SH-SY5Y (cell line): ENCODE data around the gene BICDL2.

Experiments used
- GATA2 ChIP-seq: IDR thresholded peaks from 2 replicates; pipeline ENCODE4 v1.6.1; 2011; ENCODE audit warnings: mild to moderate bottlenecking, low read depth, low read length
- GATA3 ChIP-seq: IDR thresholded peaks from 2 replicates; pipeline ENCODE4 v1.6.1; 2011; ENCODE audit warnings: low read depth, mild to moderate bottlenecking, low read length, moderate library complexity

BICDL2 gene

DNA sequence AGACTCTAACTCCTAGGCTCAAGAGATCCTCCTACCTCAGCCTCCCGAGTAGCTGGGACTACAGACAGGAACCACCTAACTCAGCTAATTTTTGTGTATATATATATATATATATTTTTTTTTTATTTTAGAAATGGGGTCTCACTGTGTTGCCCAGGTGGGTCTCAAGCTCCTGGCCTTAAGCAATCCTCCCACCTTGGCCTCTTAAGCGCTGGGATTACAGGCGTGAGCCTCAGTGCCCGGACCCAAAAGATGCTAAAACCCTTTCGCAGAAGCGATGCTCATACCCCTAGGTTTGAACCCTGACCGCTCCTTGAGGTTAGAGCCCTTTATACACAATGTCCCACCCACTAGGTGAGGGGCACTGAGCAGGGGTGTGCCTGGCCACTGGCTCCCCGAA lies 26.2 kb downstream of the BICDL2 start:
- TF ChIP-seq GATA2, result no peak
- no peak for TF ChIP-seq GATA3

DNA sequence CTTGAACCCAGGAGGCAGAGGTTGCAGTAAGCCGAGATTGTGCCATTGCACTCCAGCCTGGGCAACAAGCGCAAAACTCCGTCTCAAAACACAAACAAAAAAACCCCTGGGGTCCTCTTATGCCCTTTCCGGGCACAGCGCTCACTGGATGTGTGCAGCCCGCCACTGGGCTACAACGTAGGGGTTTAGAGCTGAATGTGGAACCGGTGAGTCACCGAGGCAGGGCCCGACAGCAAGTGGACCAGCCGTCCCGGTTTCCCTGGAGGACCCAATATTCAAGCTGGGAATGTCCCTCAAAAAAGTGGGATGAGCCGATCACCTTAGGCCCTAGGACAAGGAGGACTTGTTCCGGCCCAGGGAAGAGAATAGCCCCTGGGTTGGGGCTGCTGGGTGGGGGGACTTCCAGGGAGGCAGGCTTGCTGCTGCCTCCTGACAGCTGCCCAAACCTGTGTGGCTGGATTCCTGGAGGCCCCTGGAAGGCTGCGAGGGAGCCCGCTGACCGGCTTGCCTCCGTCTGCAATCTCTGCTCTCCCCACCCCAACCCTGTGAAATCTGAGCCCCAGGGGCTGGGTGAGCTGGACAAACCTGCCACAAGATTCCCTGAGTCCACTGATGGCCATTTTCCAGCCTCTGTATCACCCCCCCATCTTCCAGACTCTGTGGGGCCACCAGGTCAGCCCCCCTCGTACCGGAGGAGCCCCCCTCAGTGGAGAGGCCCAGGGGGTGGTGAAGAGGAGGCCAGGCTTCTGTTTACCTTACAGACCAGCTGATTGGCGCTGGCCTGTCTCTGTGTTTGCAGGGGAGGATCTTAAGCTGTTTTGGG lies 27.0 kb downstream of the BICDL2 start:
- TF ChIP-seq GATA3, result no peak
- TF ChIP-seq GATA2, result no peak

GRCh38 chr16:3008690-3009037 lies 28.1 kb downstream of the BICDL2 start:
- TF ChIP-seq GATA3, result no peak
- TF ChIP-seq GATA2, result no peak

GRCh38 chr16:3007957-3008689 lies 28.6 kb downstream of the BICDL2 start:
- no peak for TF ChIP-seq GATA2
- no peak for TF ChIP-seq GATA3

- no peak for TF ChIP-seq GATA3
- no peak for TF ChIP-seq GATA2
These were observed 29.4 kb downstream of the BICDL2 start for GRCh38 chr16:3007059-3007956.

- TF ChIP-seq GATA2, result no peak
- no peak for TF ChIP-seq GATA3
These were observed 31.9 kb downstream of the BICDL2 start for GRCh38 chr16:3004781-3005284.

GRCh38 chr16:3004319-3004718 lies 32.4 kb downstream of the BICDL2 start:
- no peak for TF ChIP-seq GATA3
- no peak for TF ChIP-seq GATA2

DNA sequence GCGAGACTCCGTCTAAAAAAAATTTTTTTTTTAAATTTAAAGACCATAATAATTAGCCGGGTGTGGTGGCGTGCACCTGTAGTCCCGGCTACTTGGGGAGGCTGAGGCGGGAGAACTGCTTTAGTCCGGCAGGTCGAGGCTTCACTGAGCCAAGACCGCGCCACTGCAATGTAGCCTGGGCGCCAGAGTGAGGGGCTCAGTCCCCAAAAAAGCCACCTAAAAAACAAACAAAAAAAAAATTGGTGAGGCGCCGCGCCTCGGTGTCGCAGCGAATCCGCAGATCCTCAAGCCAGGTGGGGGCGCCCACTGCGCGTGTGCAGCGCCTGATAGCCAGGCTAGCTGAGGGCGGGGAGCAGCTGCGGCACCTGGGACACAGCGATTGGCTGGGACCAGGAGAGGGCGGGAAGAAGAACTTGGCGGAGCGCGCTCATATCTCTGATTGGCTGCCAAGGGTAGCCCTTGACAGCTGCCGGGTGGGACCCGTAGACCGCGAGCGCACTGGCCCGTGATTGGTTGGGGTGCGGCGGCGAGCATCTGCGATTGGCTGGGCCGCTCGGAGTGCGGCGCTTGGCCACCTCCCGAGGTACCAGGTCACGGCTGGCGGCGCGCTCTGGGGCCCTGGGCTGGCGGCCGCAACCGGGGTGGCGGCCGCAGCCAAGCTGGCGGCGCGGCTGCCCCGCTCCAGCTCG lies 33.0 kb downstream of the BICDL2 start:
- TF ChIP-seq GATA3 (no peak), GATA2 (no peak)

GRCh38 chr16:3001316-3001715 lies 35.4 kb downstream of the BICDL2 start:
- TF ChIP-seq GATA3 (no peak), GATA2 (no peak)

GRCh38 chr16:3000540-3000939 lies 36.2 kb downstream of the BICDL2 start:
- TF ChIP-seq GATA2 (no peak), GATA3 (no peak)

- no peak for TF ChIP-seq GATA3
- no peak for TF ChIP-seq GATA2
These were observed 36.8 kb downstream of the BICDL2 start for GRCh38 chr16:2999929-3000328.

DNA sequence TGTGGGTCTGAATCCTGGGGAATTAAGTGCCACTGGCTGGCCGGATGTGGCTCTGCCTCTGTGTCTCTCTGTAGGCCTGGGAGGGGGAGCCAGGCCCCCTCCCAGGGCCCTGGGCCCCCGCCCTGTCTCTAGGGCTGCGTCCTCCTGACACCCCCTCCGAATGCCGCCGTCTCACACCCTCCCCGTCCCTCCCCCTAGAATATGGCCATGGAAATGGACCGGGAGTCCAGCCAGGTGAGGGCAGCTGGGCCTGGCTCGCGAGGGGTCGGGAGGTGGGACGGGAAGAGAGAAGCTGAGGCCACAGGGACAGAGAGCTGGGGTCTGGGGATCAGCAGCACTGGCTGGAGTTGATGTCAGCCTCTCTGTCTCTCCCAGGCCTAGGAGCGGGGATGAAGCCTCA lies 40.4 kb downstream of the BICDL2 start:
- TF ChIP-seq GATA3 (no peak), GATA2 (no peak)

GRCh38 chr16:2992383-2993081 lies 44.2 kb downstream of the BICDL2 start:
- no peak for TF ChIP-seq GATA3
